HG02852 (cell line): Measurements from ENCODE around the gene TC2N.
"Not testable (repeated sequence)": the region's sequence is repeated elsewhere in the genome, so short reads cannot be mapped to it uniquely, and the experiment has no call there.

Experiments
- ATAC-seq: cut with Tn5 transposase; IDR thresholded peaks from one replicate; pipeline ENCODE4 v1.9.1; 2021; ENCODE audit warnings: mild to moderate bottlenecking, moderate library complexity; ENCODE audit not compliant: unreplicated experiment

TC2N gene

GRCh38 chr14:91867316-91867988 lies at the start of gene TC2N:
Gene TC2N, minus strand, starts transcription at chr14:91867536. Its CDS starts 53,767 bp downstream, at chr14:91813769.
- no peak for ATAC-seq

- no peak for ATAC-seq
These were observed 44.7 kb upstream of the TC2N start for GRCh38 chr14:91912035-91912434.

- peak; percentile 86 for ATAC-seq
These were observed 44.2 kb upstream of the TC2N start for GRCh38 chr14:91911474-91912032.

- no peak for ATAC-seq
These were observed 42.9 kb upstream of the TC2N start for GRCh38 chr14:91910196-91910595.

- ATAC-seq, result no peak
These were observed 39.0 kb upstream of the TC2N start for GRCh38 chr14:91906374-91906773.

GRCh38 chr14:91904956-91905645 lies 37.8 kb upstream of the TC2N start:
- ATAC-seq, result no peak

- no peak for ATAC-seq
These were observed 37.1 kb upstream of the TC2N start for GRCh38 chr14:91904483-91904882.

- ATAC-seq, result no peak
These were observed 35.7 kb upstream of the TC2N start for GRCh38 chr14:91903070-91903469.

- no peak for ATAC-seq
These were observed 35.0 kb upstream of the TC2N start for GRCh38 chr14:91902336-91902735.

- ATAC-seq, result no peak
These were observed 34.3 kb upstream of the TC2N start for GRCh38 chr14:91901449-91902226.

GRCh38 chr14:91899806-91900205 lies 32.5 kb upstream of the TC2N start:
- no peak for ATAC-seq

- no peak for ATAC-seq
These were observed 31.9 kb upstream of the TC2N start for GRCh38 chr14:91899213-91899612.

- no peak for ATAC-seq
These were observed 31.0 kb upstream of the TC2N start for GRCh38 chr14:91898372-91898771.

- ATAC-seq, result not testable (repeated sequence)
These were observed 30.4 kb upstream of the TC2N start for GRCh38 chr14:91897716-91898115.

- ATAC-seq, result no peak
These were observed 29.9 kb upstream of the TC2N start for GRCh38 chr14:91897106-91897701.

GRCh38 chr14:91896419-91896818 lies 29.1 kb upstream of the TC2N start:
- no peak for ATAC-seq

- no peak for ATAC-seq
These were observed 26.3 kb upstream of the TC2N start for GRCh38 chr14:91893669-91894068.

GRCh38 chr14:91893007-91893406 lies 25.7 kb upstream of the TC2N start:
- no peak for ATAC-seq

GRCh38 chr14:91891721-91892220 lies 24.4 kb upstream of the TC2N start:
- ATAC-seq, result no peak

GRCh38 chr14:91891101-91891500 lies 23.8 kb upstream of the TC2N start:
- ATAC-seq, result no peak

- no peak for ATAC-seq
These were observed 23.0 kb upstream of the TC2N start for GRCh38 chr14:91890291-91890749.
